GM18868 (cell line): ENCODE results near the gene FAM120A.

Experiments
- ATAC-seq: cut with Tn5 transposase; IDR thresholded peaks from one replicate; pipeline ENCODE4 v1.9.1; 2021; ENCODE audit warnings: mild to moderate bottlenecking, moderate library complexity; ENCODE audit not compliant: unreplicated experiment

The FAM120A gene

GRCh38 chr9:93612052-93612795 lies 160.7 kb downstream of the FAM120A start:
- ATAC-seq = no peak

GRCh38 chr9:93612796-93613154 lies 161.3 kb downstream of the FAM120A start:
- ATAC-seq = peak; percentile 97

- no peak for ATAC-seq
Measured at GRCh38 chr9:93613174-93613573, 161.7 kb downstream of the FAM120A start.

GRCh38 chr9:93613791-93614190 lies 162.3 kb downstream of the FAM120A start:
- ATAC-seq = no peak

- ATAC-seq = no peak
Measured at GRCh38 chr9:93614830-93615468, 163.5 kb downstream of the FAM120A start.
